ENCODE measurements around the gene OR2T5.
"Not testable (repeated sequence)": the region's sequence is repeated elsewhere in the genome, so short reads cannot be mapped to it uniquely, and the experiment has no call there.

Gene OR2T5

GRCh38 chr1:248488289-248488688, at the start of gene OR2T5:
OR2T5 (plus strand) TSS chr1:248488589; CDS start chr1:248488589, 0 bp downstream.
- not testable (repeated sequence) for DNase-seq (ENCODE audit: low read depth, low spot score)

- DNase-seq (ENCODE audit: low read depth, low spot score) = not testable (repeated sequence)
Observed at GRCh38 chr1:248438668-248439067, 49.7 kb upstream of the OR2T5 start.

GRCh38 chr1:248439283-248439682, 49.1 kb upstream of the OR2T5 start:
- DNase-seq (ENCODE audit: low read depth, low spot score) = not testable (repeated sequence)

GRCh38 chr1:248442500-248443277, 45.7 kb upstream of the OR2T5 start:
- not testable (repeated sequence) for DNase-seq (ENCODE audit: low read depth, low spot score)

GRCh38 chr1:248444603-248445002, 43.8 kb upstream of the OR2T5 start:
- DNase-seq (ENCODE audit: low read depth, low spot score) = not testable (repeated sequence)

GRCh38 chr1:248445399-248445798, 43.0 kb upstream of the OR2T5 start, which contains the start of gene OR2T2:
OR2T2 (plus strand) TSS chr1:248445637; CDS start chr1:248452798, 7,161 bp downstream.
- DNase-seq (ENCODE audit: low read depth, low spot score) = not testable (repeated sequence)

- DNase-seq (ENCODE audit: low read depth, low spot score) = not testable (repeated sequence)
Observed at GRCh38 chr1:248448409-248449074, 39.8 kb upstream of the OR2T5 start.

GRCh38 chr1:248449821-248450465, 38.4 kb upstream of the OR2T5 start:
- DNase-seq (ENCODE audit: low read depth, low spot score) = not testable (repeated sequence)

- DNase-seq (ENCODE audit: low read depth, low spot score) = not testable (repeated sequence)
Observed at GRCh38 chr1:248450466-248451145, 37.8 kb upstream of the OR2T5 start.

- not testable (repeated sequence) for DNase-seq (ENCODE audit: low read depth, low spot score)
Observed at GRCh38 chr1:248453619-248454018, 34.8 kb upstream of the OR2T5 start.

- DNase-seq (ENCODE audit: low read depth, low spot score) = not testable (repeated sequence)
Observed at GRCh38 chr1:248455045-248455444, 33.3 kb upstream of the OR2T5 start.

GRCh38 chr1:248456635-248457034, 31.8 kb upstream of the OR2T5 start:
- DNase-seq (ENCODE audit: low read depth, low spot score) = not testable (repeated sequence)

GRCh38 chr1:248459117-248459516, 29.3 kb upstream of the OR2T5 start:
- not testable (repeated sequence) for DNase-seq (ENCODE audit: low read depth, low spot score)

GRCh38 chr1:248471154-248471553, 17.2 kb upstream of the OR2T5 start:
- no peak for DNase-seq (ENCODE audit: low read depth, low spot score)

GRCh38 chr1:248472111-248472510, 16.3 kb upstream of the OR2T5 start:
- not testable (repeated sequence) for DNase-seq (ENCODE audit: low read depth, low spot score)

- not testable (repeated sequence) for DNase-seq (ENCODE audit: low read depth, low spot score)
Observed at GRCh38 chr1:248473051-248473450, 15.3 kb upstream of the OR2T5 start, which contains the start of gene OR2T3. OR2T3 (plus strand) TSS chr1:248473351; CDS start chr1:248473351, 0 bp downstream.

GRCh38 chr1:248475660-248476059, 12.7 kb upstream of the OR2T5 start:
- not testable (repeated sequence) for DNase-seq (ENCODE audit: low read depth, low spot score)

- not testable (repeated sequence) for DNase-seq (ENCODE audit: low read depth, low spot score)
Observed at GRCh38 chr1:248481686-248482579, 6.5 kb upstream of the OR2T5 start.

GRCh38 chr1:248496661-248497060, 8.3 kb downstream of the OR2T5 start:
- DNase-seq (ENCODE audit: low read depth, low spot score) = not testable (repeated sequence)

- not testable (repeated sequence) for DNase-seq (ENCODE audit: low read depth, low spot score)
Observed at GRCh38 chr1:248500305-248501035, 12.1 kb downstream of the OR2T5 start.

Data from activated naive CD8-positive, alpha-beta T cell treated with anti-CD3 and anti-CD28 coated beads, Interleukin-2, amount 50 U/mL, for 16 hours (primary cell).